ENCODE data around the gene MAST4.

Gene MAST4

GRCh38 chr5:67146574-67146973 lies 550.4 kb downstream of the MAST4 start:
- H3K27me3 ChIP-seq (ENCODE audit: control insufficient read depth, insufficient read depth, low read length): no peaks in the 10 kb centered on the region
- H3K36me3 ChIP-seq (ENCODE audit: control insufficient read depth, insufficient read depth, low read length): peaks cover 17% of the 10 kb centered on the region; the same call in 1 of the 2 replicates
- no peaks in the 10 kb centered on the region for H3K4me1 ChIP-seq (ENCODE audit: control insufficient read depth, insufficient read depth, low read length)
- H3K9me3 ChIP-seq (ENCODE audit: control insufficient read depth, insufficient read depth, low read length): no peaks in the 10 kb centered on the region
- H3K9ac ChIP-seq (ENCODE audit: low read depth, low read length): no peak overlapping the region
- no peak overlapping the region for H3K27ac ChIP-seq (ENCODE audit: low read depth, low read length)
- no peak overlapping the region for H3K4me3 ChIP-seq (ENCODE audit: low read depth, low read length)

GRCh38 chr5:67146981-67147380 lies 550.8 kb downstream of the MAST4 start:
- peaks cover 17% of the 10 kb centered on the region; the same call in 1 of the 2 replicates for H3K36me3 ChIP-seq (ENCODE audit: control insufficient read depth, insufficient read depth, low read length)

GRCh38 chr5:67147760-67148159 lies 551.6 kb downstream of the MAST4 start:
- Histone ChIP-seq H3K9me3 (ENCODE audit: control insufficient read depth, insufficient read depth, low read length) (no peaks in the 10 kb centered on the region), H3K36me3 (ENCODE audit: control insufficient read depth, insufficient read depth, low read length) (peaks cover 13% of the 10 kb centered on the region; the same call in 1 of the 2 replicates), H3K4me1 (ENCODE audit: control insufficient read depth, insufficient read depth, low read length) (no peaks in the 10 kb centered on the region), H3K27ac (ENCODE audit: low read depth, low read length) (no peak overlapping the region), H3K4me3 (ENCODE audit: low read depth, low read length) (no peak overlapping the region), H3K27me3 (ENCODE audit: control insufficient read depth, insufficient read depth, low read length) (no peaks in the 10 kb centered on the region), H3K9ac (ENCODE audit: low read depth, low read length) (no peak overlapping the region)

More at GRCh38 chr5:67146981-67147380, 550.8 kb downstream of the MAST4 start:
- Histone ChIP-seq H3K27me3 (ENCODE audit: control insufficient read depth, insufficient read depth, low read length) (no peaks in the 10 kb centered on the region), H3K4me3 (ENCODE audit: low read depth, low read length) (no peak overlapping the region), H3K27ac (ENCODE audit: low read depth, low read length) (no peak overlapping the region), H3K9ac (ENCODE audit: low read depth, low read length) (no peak overlapping the region), H3K9me3 (ENCODE audit: control insufficient read depth, insufficient read depth, low read length) (no peaks in the 10 kb centered on the region), H3K4me1 (ENCODE audit: control insufficient read depth, insufficient read depth, low read length) (no peaks in the 10 kb centered on the region)

- Histone ChIP-seq H3K27me3 (ENCODE audit: control insufficient read depth, insufficient read depth, low read length) (no peaks in the 10 kb centered on the region), H3K4me3 (ENCODE audit: low read depth, low read length) (no peak overlapping the region), H3K9ac (ENCODE audit: low read depth, low read length) (no peak overlapping the region), H3K36me3 (ENCODE audit: control insufficient read depth, insufficient read depth, low read length) (peaks cover 10% of the 10 kb centered on the region; the same call in 1 of the 2 replicates), H3K4me1 (ENCODE audit: control insufficient read depth, insufficient read depth, low read length) (no peaks in the 10 kb centered on the region), H3K27ac (ENCODE audit: low read depth, low read length) (no peak overlapping the region), H3K9me3 (ENCODE audit: control insufficient read depth, insufficient read depth, low read length) (no peaks in the 10 kb centered on the region)
Measured at GRCh38 chr5:67149057-67149950, 553.1 kb downstream of the MAST4 start.

GRCh38 chr5:67149951-67150523 lies 553.8 kb downstream of the MAST4 start:
- H3K9me3 ChIP-seq (ENCODE audit: control insufficient read depth, insufficient read depth, low read length): no peaks in the 10 kb centered on the region
- H3K27ac ChIP-seq (ENCODE audit: low read depth, low read length): no peak overlapping the region
- no peak overlapping the region for H3K4me3 ChIP-seq (ENCODE audit: low read depth, low read length)
- peaks cover 6% of the 10 kb centered on the region; the same call in 1 of the 2 replicates for H3K36me3 ChIP-seq (ENCODE audit: control insufficient read depth, insufficient read depth, low read length)
- H3K9ac ChIP-seq (ENCODE audit: low read depth, low read length): no peak overlapping the region
- no peaks in the 10 kb centered on the region for H3K27me3 ChIP-seq (ENCODE audit: control insufficient read depth, insufficient read depth, low read length)
- H3K4me1 ChIP-seq (ENCODE audit: control insufficient read depth, insufficient read depth, low read length): no peaks in the 10 kb centered on the region

GRCh38 chr5:67152400-67152799 lies 556.2 kb downstream of the MAST4 start:
- H3K4me3 ChIP-seq (ENCODE audit: low read depth, low read length): no peak overlapping the region
- H3K27me3 ChIP-seq (ENCODE audit: control insufficient read depth, insufficient read depth, low read length): no peaks in the 10 kb centered on the region
- H3K36me3 ChIP-seq (ENCODE audit: control insufficient read depth, insufficient read depth, low read length): no peaks in the 10 kb centered on the region
- no peaks in the 10 kb centered on the region for H3K4me1 ChIP-seq (ENCODE audit: control insufficient read depth, insufficient read depth, low read length)
- H3K27ac ChIP-seq (ENCODE audit: low read depth, low read length): no peak overlapping the region
- H3K9ac ChIP-seq (ENCODE audit: low read depth, low read length): no peak overlapping the region
- no peaks in the 10 kb centered on the region for H3K9me3 ChIP-seq (ENCODE audit: control insufficient read depth, insufficient read depth, low read length)

- Histone ChIP-seq H3K27me3 (ENCODE audit: control insufficient read depth, insufficient read depth, low read length) (no peaks in the 10 kb centered on the region), H3K9me3 (ENCODE audit: control insufficient read depth, insufficient read depth, low read length) (no peaks in the 10 kb centered on the region), H3K27ac (ENCODE audit: low read depth, low read length) (no peak overlapping the region), H3K36me3 (ENCODE audit: control insufficient read depth, insufficient read depth, low read length) (no peaks in the 10 kb centered on the region), H3K4me1 (ENCODE audit: control insufficient read depth, insufficient read depth, low read length) (no peaks in the 10 kb centered on the region), H3K9ac (ENCODE audit: low read depth, low read length) (no peak overlapping the region), H3K4me3 (ENCODE audit: low read depth, low read length) (no peak overlapping the region)
Measured at GRCh38 chr5:67153292-67153691, 557.1 kb downstream of the MAST4 start.

GRCh38 chr5:67154556-67155206 lies 558.5 kb downstream of the MAST4 start:
- Histone ChIP-seq H3K9ac (ENCODE audit: low read depth, low read length) (no peak overlapping the region), H3K36me3 (ENCODE audit: control insufficient read depth, insufficient read depth, low read length) (no peaks in the 10 kb centered on the region), H3K27ac (ENCODE audit: low read depth, low read length) (no peak overlapping the region), H3K27me3 (ENCODE audit: control insufficient read depth, insufficient read depth, low read length) (no peaks in the 10 kb centered on the region), H3K4me1 (ENCODE audit: control insufficient read depth, insufficient read depth, low read length) (no peaks in the 10 kb centered on the region), H3K9me3 (ENCODE audit: control insufficient read depth, insufficient read depth, low read length) (no peaks in the 10 kb centered on the region), H3K4me3 (ENCODE audit: low read depth, low read length) (no peak overlapping the region)

GRCh38 chr5:67156976-67157583 lies 560.9 kb downstream of the MAST4 start:
- H3K27ac ChIP-seq (ENCODE audit: low read depth, low read length): no peak overlapping the region
- 0 out of 2 replicates have a peak, but pooled peaks cover 10% of the 10 kb centered on the region for H3K4me1 ChIP-seq (ENCODE audit: control insufficient read depth, insufficient read depth, low read length)
- H3K36me3 ChIP-seq (ENCODE audit: control insufficient read depth, insufficient read depth, low read length): no peaks in the 10 kb centered on the region
- H3K9ac ChIP-seq (ENCODE audit: low read depth, low read length): no peak overlapping the region
- no peak overlapping the region for H3K4me3 ChIP-seq (ENCODE audit: low read depth, low read length)
- H3K27me3 ChIP-seq (ENCODE audit: control insufficient read depth, insufficient read depth, low read length): no peaks in the 10 kb centered on the region
- H3K9me3 ChIP-seq (ENCODE audit: control insufficient read depth, insufficient read depth, low read length): no peaks in the 10 kb centered on the region

- H3K27me3 ChIP-seq (ENCODE audit: control insufficient read depth, insufficient read depth, low read length): no peaks in the 10 kb centered on the region
- no peak overlapping the region for H3K4me3 ChIP-seq (ENCODE audit: low read depth, low read length)
- no peak overlapping the region for H3K27ac ChIP-seq (ENCODE audit: low read depth, low read length)
- H3K9ac ChIP-seq (ENCODE audit: low read depth, low read length): no peak overlapping the region
- no peaks in the 10 kb centered on the region for H3K36me3 ChIP-seq (ENCODE audit: control insufficient read depth, insufficient read depth, low read length)
- H3K9me3 ChIP-seq (ENCODE audit: control insufficient read depth, insufficient read depth, low read length): no peaks in the 10 kb centered on the region
- 0 out of 2 replicates have a peak, but pooled peaks cover 13% of the 10 kb centered on the region for H3K4me1 ChIP-seq (ENCODE audit: control insufficient read depth, insufficient read depth, low read length)
Measured at GRCh38 chr5:67160272-67160671, 564.1 kb downstream of the MAST4 start.
